NK-92 treated with Interleukin-12 subunit alpha and Interleukin-12 subunit beta, amount 100 ng/mL, for 24 hours (cell line): ENCODE data around the gene NEIL3.

Experiments
- DNase-seq: peaks from one replicate; lab custom pipeline; 2025; lab: John Stamatoyannopoulos, UW

NEIL3 gene

DNA sequence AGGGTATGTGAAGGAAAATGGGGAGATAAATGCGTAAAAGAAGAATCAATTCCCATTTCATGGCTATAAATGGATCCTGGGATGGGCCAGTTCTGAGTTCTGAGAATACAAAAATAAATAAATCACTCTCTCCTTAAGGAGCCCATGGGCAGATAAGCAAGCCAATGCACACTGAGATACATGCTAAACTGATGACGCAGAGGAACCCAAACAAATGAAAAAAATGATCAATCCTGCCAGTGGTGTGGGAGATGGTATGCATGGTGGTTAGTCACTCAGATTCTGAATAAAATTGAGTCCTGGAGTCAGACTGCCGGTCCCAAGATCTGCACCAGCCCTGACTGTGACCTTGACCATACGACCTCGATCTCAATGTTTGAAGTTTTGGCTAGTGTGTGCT is 59.7 kb downstream of the NEIL3 start:
- no peak for DNase-seq

DNA sequence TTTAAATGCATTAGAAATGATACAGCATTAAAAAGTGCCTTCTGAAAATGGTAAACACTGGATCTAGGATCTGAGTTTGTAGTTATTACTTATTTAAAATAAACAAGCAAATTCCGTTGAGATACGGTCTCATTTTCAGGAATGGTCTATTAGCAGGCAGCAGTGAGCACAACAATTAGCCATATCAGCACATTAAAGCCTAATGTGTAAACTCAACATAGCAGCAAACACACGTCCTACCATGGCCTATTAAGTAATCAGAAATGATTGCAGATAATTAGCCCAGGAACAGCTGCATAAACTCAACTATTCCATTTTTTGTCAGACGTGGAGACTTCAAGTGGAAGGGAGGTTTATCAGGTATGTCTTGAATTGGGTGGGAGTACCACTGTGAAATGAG is 61.8 kb downstream of the NEIL3 start:
- DNase-seq: no peak

GRCh38 chr4:177374966-177375365 is 65.3 kb downstream of the NEIL3 start:
- DNase-seq: no peak

DNA sequence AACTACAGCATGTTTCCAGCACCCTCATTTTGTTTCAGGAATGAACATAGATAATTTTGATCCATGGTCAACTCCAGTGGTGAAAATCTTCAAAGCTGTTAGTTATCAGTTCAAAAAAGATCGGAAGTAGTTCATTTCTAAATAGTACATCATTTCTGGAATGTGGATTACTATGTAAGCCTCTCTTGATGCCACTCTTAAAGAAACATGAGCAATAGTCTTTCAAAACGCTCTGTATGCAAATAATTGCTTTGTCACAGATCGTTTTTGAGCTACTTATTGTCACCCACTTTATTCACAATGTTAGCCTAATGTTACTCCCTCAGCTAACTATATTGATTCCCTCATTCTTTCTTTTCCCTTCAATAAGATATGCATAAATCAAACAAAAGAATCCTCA is 65.7 kb downstream of the NEIL3 start:
- DNase-seq: no peak

- no peak for DNase-seq
Measured at GRCh38 chr4:177376024-177376423, 66.3 kb downstream of the NEIL3 start.

GRCh38 chr4:177380730-177381287 is 71.1 kb downstream of the NEIL3 start:
- no peak for DNase-seq

- no peak for DNase-seq
Measured at GRCh38 chr4:177381762-177382310, 72.2 kb downstream of the NEIL3 start.

- no peak for DNase-seq
Measured at GRCh38 chr4:177384856-177385397, 75.3 kb downstream of the NEIL3 start.

- DNase-seq: no peak
Measured at GRCh38 chr4:177385576-177386277, 76.1 kb downstream of the NEIL3 start.

- no peak for DNase-seq
Measured at GRCh38 chr4:177386278-177386815, 76.7 kb downstream of the NEIL3 start.

DNA sequence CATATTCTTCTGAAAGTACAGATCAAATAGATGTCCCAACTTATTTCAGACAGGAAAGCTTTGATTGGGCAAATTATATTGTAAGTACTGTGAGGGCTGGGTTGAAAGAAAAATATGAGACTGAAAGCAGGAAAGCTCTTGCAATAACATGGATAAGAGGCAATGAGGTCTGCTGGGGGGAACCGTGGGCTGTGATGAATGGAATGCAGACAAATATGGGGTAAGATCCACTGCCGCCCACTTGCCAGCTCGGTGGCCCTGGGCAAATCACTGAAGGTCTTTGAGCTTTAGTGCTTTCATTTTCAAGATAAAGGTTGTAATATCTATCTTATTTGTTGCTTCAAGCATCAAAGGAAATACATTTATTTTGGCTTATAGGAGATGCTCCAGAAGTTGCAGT is 81.6 kb downstream of the NEIL3 start:
- no peak for DNase-seq

DNA sequence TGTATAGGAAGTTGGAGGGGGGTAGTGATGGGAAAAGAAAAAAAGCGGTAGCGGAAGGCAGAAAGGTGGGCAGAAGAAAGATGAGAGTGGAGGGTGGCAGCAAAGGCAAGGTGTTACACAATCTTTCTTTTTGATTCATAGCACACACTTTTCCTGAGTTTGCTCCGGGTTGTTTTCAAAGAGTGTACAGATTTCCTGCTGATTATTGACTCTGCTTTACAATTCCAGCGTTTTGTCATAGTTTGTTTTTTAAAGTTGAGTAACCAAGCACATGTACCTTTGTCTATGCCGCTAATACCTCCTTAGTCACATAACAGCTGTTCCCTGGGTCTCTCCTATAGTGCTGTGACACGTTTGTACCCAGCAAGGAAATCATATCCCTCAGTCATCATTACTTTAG is 82.3 kb downstream of the NEIL3 start:
- DNase-seq: no peak

GRCh38 chr4:177393236-177393635 is 83.6 kb downstream of the NEIL3 start:
- DNase-seq: no peak

DNA sequence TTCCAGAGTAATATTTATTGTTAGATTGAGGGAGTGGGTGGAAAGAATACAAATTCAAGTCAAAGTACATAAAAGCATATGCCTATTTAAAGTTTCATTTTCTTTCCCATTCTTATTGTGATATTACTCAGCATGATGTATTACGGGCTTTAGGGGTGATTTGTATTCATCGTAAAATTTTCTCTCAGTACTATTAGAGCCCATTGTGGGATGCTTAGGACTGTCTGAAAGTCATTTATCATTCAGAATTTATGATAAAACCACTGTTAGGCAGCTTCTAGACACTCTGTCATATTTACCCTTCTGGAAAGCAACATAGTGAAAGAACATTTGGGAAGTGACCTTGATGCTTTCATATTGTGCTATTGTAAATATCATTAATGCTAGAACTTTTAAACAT is 86.7 kb downstream of the NEIL3 start:
- DNase-seq: no peak

- DNase-seq: no peak
Measured at GRCh38 chr4:177400030-177400429, 90.4 kb downstream of the NEIL3 start.

- no peak for DNase-seq
Measured at GRCh38 chr4:177401658-177402273, 92.1 kb downstream of the NEIL3 start.

DNA sequence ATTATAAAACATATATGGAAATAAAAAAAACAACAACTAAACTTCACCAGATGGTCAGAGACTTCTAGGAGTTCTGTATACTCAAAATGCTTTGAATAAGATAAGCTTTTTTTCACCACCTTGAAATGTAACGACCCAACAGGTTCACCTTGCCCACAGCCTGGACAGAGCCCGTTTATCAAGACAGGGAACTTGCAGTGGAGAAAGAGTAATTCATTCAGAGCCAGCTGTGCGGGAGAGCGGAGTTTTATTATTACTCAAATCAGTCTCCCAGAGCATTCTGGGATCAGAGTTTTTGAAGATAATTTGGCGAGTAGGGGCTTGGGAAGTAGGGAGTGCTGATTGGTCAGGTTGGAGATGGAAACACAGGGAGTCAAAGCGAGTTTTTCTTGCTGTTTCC is 94.1 kb downstream of the NEIL3 start:
- no peak for DNase-seq

GRCh38 chr4:177404342-177404741 is 94.7 kb downstream of the NEIL3 start:
- DNase-seq: no peak

DNA sequence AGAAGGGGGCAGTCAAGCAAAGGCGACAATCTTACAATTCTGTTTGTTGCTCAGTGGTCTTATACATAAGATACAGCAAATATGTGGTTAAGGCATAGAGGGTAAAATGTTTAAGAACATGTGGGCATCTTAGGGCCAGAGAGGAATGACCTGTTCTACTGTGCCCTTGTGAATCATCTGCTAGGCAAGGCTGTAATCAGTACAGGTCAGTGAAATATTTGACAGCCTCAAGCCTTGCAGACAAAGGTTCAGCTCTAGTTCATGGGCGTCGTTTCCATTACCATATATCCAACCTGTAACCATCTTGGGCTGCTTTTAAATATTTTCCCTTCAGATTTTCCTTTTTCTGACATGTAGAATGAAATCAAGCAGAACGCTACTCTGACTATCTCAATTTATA is 95.3 kb downstream of the NEIL3 start:
- DNase-seq: no peak

- no peak for DNase-seq
Measured at GRCh38 chr4:177405508-177405907, 95.8 kb downstream of the NEIL3 start.

GRCh38 chr4:177408023-177408422 is 98.3 kb downstream of the NEIL3 start:
- DNase-seq: no peak

- no peak for DNase-seq
Measured at GRCh38 chr4:177410566-177410965, 100.9 kb downstream of the NEIL3 start.

DNA sequence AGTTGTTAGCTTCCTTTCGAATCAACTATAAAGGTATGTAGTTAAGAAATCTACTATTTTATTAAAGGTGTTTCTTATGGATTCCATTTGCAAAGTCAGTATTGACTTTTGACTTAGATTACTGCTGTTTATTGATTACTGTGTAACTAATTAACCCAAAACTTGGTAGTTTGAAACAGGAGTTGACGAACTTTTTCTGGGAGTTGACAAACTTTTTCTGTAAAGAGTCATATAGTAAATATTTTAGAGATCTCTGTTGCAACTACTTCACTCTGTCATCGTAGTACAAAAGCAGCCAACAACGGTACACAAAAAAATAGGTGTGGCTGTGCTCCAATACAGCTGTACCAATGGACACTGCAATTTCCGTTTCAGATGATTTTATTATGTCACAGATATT is 102.3 kb downstream of the NEIL3 start:
- no peak for DNase-seq
